ENCODE measurements around the gene CDH4. TPM values are rescaled to one million over a fixed set of nuclear protein-coding genes. Genes with fewer than 3 reads are reported as not detected.

The CDH4 gene
- total RNA-seq, 1 donor from 2014 or later, result under 0.01 TPM

- no peak for DNase-seq (ENCODE audit: low read depth in 2 of 2)
Observed at GRCh38 chr20:61556111-61556510, 304.1 kb downstream of the CDH4 start.

GRCh38 chr20:61556673-61557072, 304.6 kb downstream of the CDH4 start:
- DNase-seq (ENCODE audit: low read depth in 2 of 2), result no peak

GRCh38 chr20:61557621-61558020, 305.6 kb downstream of the CDH4 start:
- DNase-seq (ENCODE audit: low read depth in 2 of 2), result no peak

- no peak for DNase-seq (ENCODE audit: low read depth in 2 of 2)
Observed at GRCh38 chr20:61558726-61559125, 306.7 kb downstream of the CDH4 start.

- DNase-seq (ENCODE audit: low read depth in 2 of 2), result no peak
Observed at GRCh38 chr20:61559706-61560315, 307.8 kb downstream of the CDH4 start.

- no peak for DNase-seq (ENCODE audit: low read depth in 2 of 2)
Observed at GRCh38 chr20:61560361-61560853, 308.3 kb downstream of the CDH4 start.

- no peak for DNase-seq (ENCODE audit: low read depth in 2 of 2)
Observed at GRCh38 chr20:61561111-61561830, 309.2 kb downstream of the CDH4 start.

GRCh38 chr20:61562491-61562890, 310.4 kb downstream of the CDH4 start:
- no peak for DNase-seq (ENCODE audit: low read depth in 2 of 2)

GRCh38 chr20:61562897-61563504, 310.9 kb downstream of the CDH4 start:
- DNase-seq (ENCODE audit: low read depth in 2 of 2), result no peak

- DNase-seq (ENCODE audit: low read depth in 2 of 2), result no peak
Observed at GRCh38 chr20:61564628-61565027, 312.6 kb downstream of the CDH4 start.

GRCh38 chr20:61565791-61566190, 313.7 kb downstream of the CDH4 start:
- DNase-seq (ENCODE audit: low read depth in 2 of 2), result no peak

- no peak for DNase-seq (ENCODE audit: low read depth in 2 of 2)
Observed at GRCh38 chr20:61566691-61567090, 314.6 kb downstream of the CDH4 start.

- no peak for DNase-seq (ENCODE audit: low read depth in 2 of 2)
Observed at GRCh38 chr20:61567204-61567603, 315.1 kb downstream of the CDH4 start.

- no peak for DNase-seq (ENCODE audit: low read depth in 2 of 2)
Observed at GRCh38 chr20:61569825-61570224, 317.8 kb downstream of the CDH4 start.

GRCh38 chr20:61570646-61571195, 318.7 kb downstream of the CDH4 start:
- no peak for DNase-seq (ENCODE audit: low read depth in 2 of 2)

GRCh38 chr20:61571221-61571620, 319.2 kb downstream of the CDH4 start:
- no peak for DNase-seq (ENCODE audit: low read depth in 2 of 2)

GRCh38 chr20:61571916-61572711, 320.1 kb downstream of the CDH4 start:
- no peak for DNase-seq (ENCODE audit: low read depth in 2 of 2)

- no peak for DNase-seq (ENCODE audit: low read depth in 2 of 2)
Observed at GRCh38 chr20:61572789-61573188, 320.7 kb downstream of the CDH4 start.

GRCh38 chr20:61573415-61574305, 321.6 kb downstream of the CDH4 start:
- DNase-seq (ENCODE audit: low read depth in 2 of 2), result no peak

- no peak for DNase-seq (ENCODE audit: low read depth in 2 of 2)
Observed at GRCh38 chr20:61575151-61575937, 323.3 kb downstream of the CDH4 start.
